Measurements from ENCODE around the gene EEF2K. TPM values are rescaled to one million over a fixed set of nuclear protein-coding genes. Genes with fewer than 3 reads are reported as not detected.

EEF2K gene
- polyA plus RNA-seq, 2 of the 4 experiments (the other 2 are of a cell fraction) = 8.2 to 9.4 TPM

GRCh38 chr16:22326369-22326652, 120.2 kb downstream of the EEF2K start:
- DNase-seq (ENCODE audit: low read depth in 1 of 2, low spot score in 1 of 2) (no peak), ATAC-seq (no peak), FAIRE-seq (no peak)
- no peak overlapping the region for H3K4me3 ChIP-seq
- CTCF ChIA-PET = interaction anchor here (4.2 to 9.8 kb wide), 2 partner anchors 8 to 23 kb away, joined by 14 to 160 read pairs; partner anchors contain the start of gene POLR3E
- no peak overlapping the region for H3K4me2 ChIP-seq
- H3K27ac ChIP-seq = no peak overlapping the region
- TF ChIP-seq, protein P1, sequence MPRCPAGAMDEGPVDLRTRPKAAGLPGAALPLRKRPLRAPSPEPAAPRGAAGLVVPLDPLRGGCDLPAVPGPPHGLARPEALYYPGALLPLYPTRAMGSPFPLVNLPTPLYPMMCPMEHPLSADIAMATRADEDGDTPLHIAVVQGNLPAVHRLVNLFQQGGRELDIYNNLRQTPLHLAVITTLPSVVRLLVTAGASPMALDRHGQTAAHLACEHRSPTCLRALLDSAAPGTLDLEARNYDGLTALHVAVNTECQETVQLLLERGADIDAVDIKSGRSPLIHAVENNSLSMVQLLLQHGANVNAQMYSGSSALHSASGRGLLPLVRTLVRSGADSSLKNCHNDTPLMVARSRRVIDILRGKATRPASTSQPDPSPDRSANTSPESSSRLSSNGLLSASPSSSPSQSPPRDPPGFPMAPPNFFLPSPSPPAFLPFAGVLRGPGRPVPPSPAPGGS (IDR thresholded peaks at IDR 0.05) = no peak
- TF ChIP-seq ELK1 (IDR thresholded peaks at IDR 0.05; ENCODE audit: low read depth, low read length) (no peak), HDAC2 (IDR thresholded peaks at IDR 0.05) (no peak), EHMT2 (IDR thresholded peaks at IDR 0.05; ENCODE audit: low read depth) (no peak), HMGXB4 (CRISPR knock-in tag; IDR thresholded peaks at IDR 0.05; ENCODE audit: borderline replicate concordance) (no peak), HEYL (CRISPR knock-in tag; IDR thresholded peaks at IDR 0.05) (no peak), RNF2 (IDR thresholded peaks at IDR 0.05; ENCODE audit: borderline replicate concordance, low read depth) (no peak), EP300 (IDR thresholded peaks at IDR 0.05) (no peak), HOXA7 (CRISPR knock-in tag; IDR thresholded peaks at IDR 0.05) (no peak), NPAS2 (CRISPR knock-in tag; IDR thresholded peaks at IDR 0.05; ENCODE audit: borderline replicate concordance) (no peak), MAZ (IDR thresholded peaks at IDR 0.05; ENCODE audit: borderline replicate concordance, low read depth, low read length) (no peak), POLR2A (IDR thresholded peaks at IDR 0.05; ENCODE audit: low read length) (no peak)
- TF ChIP-seq, protein P2, sequence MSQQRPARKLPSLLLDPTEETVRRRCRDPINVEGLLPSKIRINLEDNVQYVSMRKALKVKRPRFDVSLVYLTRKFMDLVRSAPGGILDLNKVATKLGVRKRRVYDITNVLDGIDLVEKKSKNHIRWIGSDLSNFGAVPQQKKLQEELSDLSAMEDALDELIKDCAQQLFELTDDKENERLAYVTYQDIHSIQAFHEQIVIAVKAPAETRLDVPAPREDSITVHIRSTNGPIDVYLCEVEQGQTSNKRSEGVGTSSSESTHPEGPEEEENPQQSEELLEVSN (IDR thresholded peaks at IDR 0.05; ENCODE audit: borderline replicate concordance, low read depth) = no peak
- POLR2A ChIA-PET = no interaction called here
- WGBS (ENCODE audit: missing lambda C conversion rate) = 83% methylated on average over 4 of the region's 4 CpGs
- H3K4me1 ChIP-seq = no peaks in the 10 kb centered on the region
- no peaks in the 10 kb centered on the region for H3K9me3 ChIP-seq

GRCh38 chr16:22326771-22327445, 120.8 kb downstream of the EEF2K start:
- no peaks in the 10 kb centered on the region for H3K9me3 ChIP-seq
- no peak for DNase-seq (ENCODE audit: low read depth in 1 of 2, low spot score in 1 of 2)
- ChIA-PET CTCF (interaction anchor here (1.5 to 9.8 kb wide), 3 partner anchors 8 to 1170 kb away, joined by 3 to 160 read pairs (median 14); partner anchors contain the start of gene POLR3E), POLR2A (no interaction called here)
- H3K4me3 ChIP-seq = no peak overlapping the region
- no peak overlapping the region for H3K4me2 ChIP-seq
- FAIRE-seq = no peak
- ATAC-seq = no peak
- no peaks in the 10 kb centered on the region for H3K4me1 ChIP-seq
- 93% methylated on average over 10 of the region's 13 CpGs for WGBS (ENCODE audit: missing lambda C conversion rate)
- no peak overlapping the region for H3K27ac ChIP-seq
- TF ChIP-seq POLR2AphosphoS2 (conservative IDR thresholded peaks at IDR 0.05; ENCODE audit: low read length) (no peak), NR3C1 (IDR thresholded peaks at IDR 0.05) (no peak)

GRCh38 chr16:22327446-22327775, 121.3 kb downstream of the EEF2K start:
- H3K9me3 ChIP-seq = no peaks in the 10 kb centered on the region
- no peaks in the 10 kb centered on the region for H3K4me1 ChIP-seq
- WGBS (ENCODE audit: missing lambda C conversion rate) = 93% methylated on average over 6 of the region's 6 CpGs
- H3K27ac ChIP-seq = no peak overlapping the region
- CTCF ChIA-PET = interaction anchor here (1.5 to 4.2 kb wide), 2 partner anchors 9 to 1170 kb away, joined by 3 to 14 read pairs; no protein-coding TSS in a partner anchor
- no peak for TF ChIP-seq TP53 (CRISPR knock-in tag; IDR thresholded peaks at IDR 0.05)
- DNase-seq (ENCODE audit: low read depth in 1 of 2, low spot score in 1 of 2) (no peak), FAIRE-seq (no peak), ATAC-seq (no peak)
- H3K4me2 ChIP-seq = no peak overlapping the region
- H3K4me3 ChIP-seq = no peak overlapping the region
- POLR2A ChIA-PET = no interaction called here
